ENCODE data around the gene CCDC183. TPM values are rescaled to one million over a fixed set of nuclear protein-coding genes. Genes with fewer than 3 reads are reported as not detected.
A peak's percentile ranks its signal among the peaks of the same experiment; 100 is the strongest.
"Not testable (repeated sequence)": the region's sequence is repeated elsewhere in the genome, so short reads cannot be mapped to it uniquely, and the experiment has no call there.

Gene CCDC183
- total and polyA plus RNA-seq, 10 donors = 0.41 to 1.6 (median 0.69) TPM

DNA sequence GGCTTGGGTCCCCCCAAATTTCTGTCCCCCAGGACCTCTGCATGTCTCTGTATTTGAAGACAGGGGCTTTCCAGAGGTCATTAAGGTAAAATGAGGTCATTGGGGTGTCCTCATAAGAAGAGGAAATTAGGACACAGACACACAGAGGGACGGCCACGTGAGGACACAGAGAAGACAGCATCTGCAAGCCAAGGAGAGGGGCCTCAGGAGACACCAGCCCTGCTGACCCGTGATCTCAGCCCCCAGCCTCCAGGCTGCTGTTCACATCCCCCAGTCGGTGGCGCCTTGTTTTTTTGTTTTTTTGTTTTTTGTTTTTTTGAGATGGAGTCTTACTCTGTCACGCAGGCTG lies 1.2 kb upstream of the CCDC183 start:
- no peak overlapping the region for H3K4me3 ChIP-seq
- no peak for TF ChIP-seq POLR2A (IDR thresholded peaks at IDR 0.05)
- TF ChIP-seq POLR2AphosphoS5 (IDR thresholded peaks at IDR 0.05) = peak in 1 of 3 donors; percentile 28
- intact Hi-C loops (cut with DNase I; ENCODE audit: low total_unique reads) = no loop called here
- peaks cover 0 to 42% (median 18%) of the 10 kb centered on the region in 7 donors for H3K27me3 ChIP-seq (replicated peaks in 1 of 7)
- H3K9me3 ChIP-seq = no peaks in the 10 kb centered on the region
- no peak for DNase-seq
- H3K27ac ChIP-seq = no peak overlapping the region
- peaks cover 0 to 26% (median 4%) of the 10 kb centered on the region in 6 donors for H3K36me3 ChIP-seq
- peaks cover 19 to 75% (median 40%) of the 10 kb centered on the region in 6 donors for H3K4me1 ChIP-seq
- 58 to 81% (median 71%) methylated on average over 6 of the region's 6 CpGs for WGBS, 5 donors

DNA sequence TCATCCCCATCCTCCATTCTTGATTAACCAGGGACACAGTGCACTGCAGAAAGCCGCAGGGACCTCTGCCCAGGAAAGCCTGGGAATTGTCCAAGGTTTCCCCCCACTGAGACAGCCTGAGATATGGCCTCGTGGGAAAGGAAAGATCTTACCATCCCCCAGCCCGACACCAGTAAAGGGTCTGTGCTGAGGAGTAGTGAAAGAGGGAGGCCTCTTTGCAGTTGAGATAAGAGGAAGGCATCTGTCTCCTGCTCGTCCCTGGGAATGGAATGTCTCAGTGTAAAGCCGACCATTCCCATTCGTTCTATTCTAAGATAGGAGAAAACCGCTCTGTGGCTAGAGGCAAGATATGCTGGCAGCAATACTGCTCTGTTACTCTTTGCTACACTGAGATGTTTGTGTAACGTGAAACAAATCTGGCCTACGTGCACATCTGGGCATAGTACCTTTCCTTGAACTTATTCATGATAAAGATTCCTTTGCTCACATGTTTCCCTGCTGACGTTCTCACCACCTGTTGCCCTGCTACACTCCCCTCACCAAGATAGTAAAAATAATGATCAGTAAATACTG lies 723 bp downstream of the CCDC183 start:
- H3K27ac ChIP-seq; H3K9me3 ChIP-seq; intact Hi-C loops (cut with DNase I; ENCODE audit: low total_unique reads); H3K4me3 ChIP-seq; DNase-seq: not testable (repeated sequence)
- peaks cover 0 to 26% (median 4%) of the 10 kb centered on the region in 6 donors for H3K36me3 ChIP-seq
- WGBS, 5 donors = 23 to 39% (median 31%) methylated on average over 10 of the region's 10 CpGs
- H3K4me1 ChIP-seq = peaks cover 23 to 80% (median 44%) of the 10 kb centered on the region in 6 donors
- H3K27me3 ChIP-seq (replicated peaks in 1 of 7) = peaks cover 0 to 61% (median 34%) of the 10 kb centered on the region in 7 donors

DNA sequence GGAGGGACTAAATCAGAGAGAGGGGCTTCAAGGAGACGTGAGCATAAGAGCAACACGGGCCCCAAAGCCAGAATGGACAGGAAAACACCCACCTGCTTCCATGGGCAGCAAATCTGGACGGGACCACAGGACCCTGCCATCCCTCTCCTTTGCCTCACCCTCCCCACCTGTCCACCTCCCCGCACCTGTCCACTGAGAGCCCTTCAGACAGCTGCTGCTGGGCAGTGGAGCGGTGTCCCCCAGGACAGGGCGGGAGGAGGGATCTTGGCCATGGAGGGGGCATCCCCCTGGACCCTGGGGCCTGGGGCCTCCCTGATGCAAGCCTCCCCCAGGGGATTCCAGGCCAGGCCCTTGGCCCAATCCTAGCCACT lies 2.6 kb downstream of the CCDC183 start:
- 73 to 89% (median 87%) methylated on average over 4 to 6 of the region's 6 CpGs for WGBS, 5 donors
- DNase-seq = no peak
- Histone ChIP-seq H3K9me3 (no peaks in the 10 kb centered on the region), H3K27ac (no peak overlapping the region), H3K4me1 (peaks cover 16 to 64% (median 31%) of the 10 kb centered on the region in 6 donors), H3K27me3 (replicated peaks in 1 of 7) (peaks cover 0 to 69% (median 41%) of the 10 kb centered on the region in 7 donors), H3K36me3 (peaks cover 0 to 12% (median 0%) of the 10 kb centered on the region in 6 donors), H3K4me3 (no peak overlapping the region)
- TF ChIP-seq POLR2AphosphoS5 (IDR thresholded peaks at IDR 0.05) (no peak), POLR2A (IDR thresholded peaks at IDR 0.05) (no peak)
- TF ChIP-seq, protein P1, sequence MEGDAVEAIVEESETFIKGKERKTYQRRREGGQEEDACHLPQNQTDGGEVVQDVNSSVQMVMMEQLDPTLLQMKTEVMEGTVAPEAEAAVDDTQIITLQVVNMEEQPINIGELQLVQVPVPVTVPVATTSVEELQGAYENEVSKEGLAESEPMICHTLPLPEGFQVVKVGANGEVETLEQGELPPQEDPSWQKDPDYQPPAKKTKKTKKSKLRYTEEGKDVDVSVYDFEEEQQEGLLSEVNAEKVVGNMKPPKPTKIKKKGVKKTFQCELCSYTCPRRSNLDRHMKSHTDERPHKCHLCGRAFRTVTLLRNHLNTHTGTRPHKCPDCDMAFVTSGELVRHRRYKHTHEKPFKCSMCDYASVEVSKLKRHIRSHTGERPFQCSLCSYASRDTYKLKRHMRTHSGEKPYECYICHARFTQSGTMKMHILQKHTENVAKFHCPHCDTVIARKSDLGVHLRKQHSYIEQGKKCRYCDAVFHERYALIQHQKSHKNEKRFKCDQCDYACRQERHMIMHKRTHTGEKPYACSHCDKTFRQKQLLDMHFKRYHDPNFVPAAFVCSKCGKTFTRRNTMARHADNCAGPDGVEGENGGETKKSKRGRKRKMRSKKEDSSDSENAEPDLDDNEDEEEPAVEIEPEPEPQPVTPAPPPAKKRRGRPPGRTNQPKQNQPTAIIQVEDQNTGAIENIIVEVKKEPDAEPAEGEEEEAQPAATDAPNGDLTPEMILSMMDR (IDR thresholded peaks at IDR 0.05 in 8 of 11, conservative IDR thresholded peaks at IDR 0.05 in 3 of 11) = no peak
- intact Hi-C loops (cut with DNase I; ENCODE audit: low total_unique reads) = no loop called here

DNA sequence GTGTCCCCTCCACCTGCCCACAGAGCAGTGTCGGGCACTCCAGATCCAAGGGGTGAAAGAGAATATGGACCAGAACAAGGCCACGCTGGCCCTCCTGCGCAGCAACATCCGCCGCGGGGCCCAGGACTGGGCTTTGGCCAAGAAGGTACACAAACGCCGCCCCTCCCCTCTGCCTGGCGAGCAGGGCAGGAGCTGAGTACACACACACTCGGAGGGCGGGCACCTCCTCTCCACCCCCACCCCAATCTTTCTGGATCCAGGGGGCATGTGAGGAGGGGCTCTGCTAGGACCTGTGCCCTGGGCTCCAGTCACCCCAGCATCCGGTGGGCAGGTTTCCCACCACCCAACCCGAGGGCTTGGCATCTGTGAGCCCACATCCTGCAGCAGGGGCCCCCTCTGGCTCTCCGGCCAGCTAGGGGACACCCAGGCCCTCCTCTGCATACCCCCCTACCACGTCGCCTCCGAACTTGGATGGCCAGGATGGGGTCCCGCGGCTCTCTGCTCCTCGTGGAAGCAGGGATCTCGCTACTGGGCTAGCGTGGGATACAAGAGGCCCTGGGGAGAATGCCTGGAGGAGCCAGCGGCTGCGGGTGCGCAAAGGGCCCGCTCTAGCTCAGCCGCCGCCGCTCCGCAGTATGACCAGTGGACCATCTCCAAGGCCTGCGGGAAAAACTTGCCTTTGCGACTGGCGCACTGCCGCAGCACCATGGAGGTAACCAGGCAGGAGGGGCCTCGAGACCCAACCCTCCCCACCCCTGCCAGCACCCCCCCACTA lies 3.1 kb downstream of the CCDC183 start:
- Histone ChIP-seq H3K9me3 (no peaks in the 10 kb centered on the region), H3K27ac (peak overlapping the region in 1 of 8 donors; percentile 37), H3K27me3 (replicated peaks in 1 of 7) (peaks cover 0 to 69% (median 41%) of the 10 kb centered on the region in 7 donors), H3K36me3 (peaks cover 0 to 12% (median 0%) of the 10 kb centered on the region in 6 donors), H3K4me3 (peak overlapping the region; percentile 1 to 75 (median 50)), H3K4me1 (peaks cover 16 to 61% (median 31%) of the 10 kb centered on the region in 6 donors)
- DNase-seq = peak; percentile 79
- WGBS, 5 donors = 25 to 80% (median 37%) methylated on average over 10 to 35 of the region's 35 CpGs
- TF ChIP-seq POLR2AphosphoS5 (IDR thresholded peaks at IDR 0.05) (peak in 2 of 3 donors; percentile 31 to 47), POLR2A (IDR thresholded peaks at IDR 0.05) (no peak)
- TF ChIP-seq, protein P1 (IDR thresholded peaks at IDR 0.05 in 8 of 11, conservative IDR thresholded peaks at IDR 0.05 in 3 of 11) = no peak
- intact Hi-C loops (cut with DNase I; ENCODE audit: low total_unique reads) = no loop called here

Data from spleen (tissue), 11 donors.